Activated T-helper 9 cell treated with anti-CD3 and anti-CD28 coated beads, Interleukin-2, amount 50 U/mL, for 16 hours (primary cell): Measurements from ENCODE around the gene CDX1.

Source experiments
- DNase-seq: peaks from one replicate; pipeline ENCODE4 v3.0.0-alpha.2; 2020; ENCODE audit warnings: low read depth

Gene CDX1

GRCh38 chr5:150184006-150184405 lies 17.4 kb downstream of the CDX1 start:
- no peak for DNase-seq

DNA sequence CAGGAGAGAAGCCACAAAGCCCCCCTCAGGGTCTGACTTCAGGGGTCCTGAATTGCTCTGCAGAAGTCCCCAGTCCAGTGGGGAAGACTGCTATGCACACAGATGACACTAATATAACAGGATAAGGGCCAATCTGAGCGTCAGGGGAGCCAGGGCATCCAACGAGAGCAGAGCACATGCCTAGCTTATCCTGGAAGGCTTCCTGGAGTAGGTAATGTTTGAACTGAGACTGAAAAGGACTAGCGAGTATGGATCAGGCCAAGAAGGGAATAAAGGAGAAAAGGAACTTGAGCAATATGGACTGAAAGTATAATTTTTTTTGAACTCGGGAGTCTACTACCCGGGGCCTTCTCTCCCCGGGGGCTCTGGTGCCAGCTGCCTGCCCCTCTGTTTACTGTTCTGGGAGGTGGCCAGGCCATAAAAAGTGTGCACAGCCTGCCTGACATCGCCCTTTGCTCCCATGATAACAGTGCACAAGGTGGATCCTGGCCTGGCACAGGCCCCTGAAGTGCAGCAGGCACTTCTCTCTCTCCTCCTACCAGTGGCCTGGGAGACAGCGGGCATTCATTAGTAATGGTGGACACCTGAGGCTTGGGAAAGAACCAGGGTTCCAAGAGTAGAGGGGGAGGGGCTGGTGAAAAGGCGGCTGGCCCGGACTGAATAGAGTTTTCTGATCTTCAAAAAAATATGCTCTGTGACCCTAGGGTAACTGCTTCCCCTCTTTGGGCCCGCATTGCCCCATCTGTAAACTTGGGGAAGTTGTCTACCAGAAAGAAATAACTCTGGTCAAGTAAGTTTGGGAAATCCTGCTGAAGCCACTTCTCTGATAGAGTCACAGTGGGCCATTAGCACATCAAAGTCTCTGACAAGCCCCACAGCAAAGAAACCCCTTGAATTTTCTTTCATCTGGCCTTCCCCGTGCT lies 18.7 kb downstream of the CDX1 start:
- DNase-seq: no peak

DNA sequence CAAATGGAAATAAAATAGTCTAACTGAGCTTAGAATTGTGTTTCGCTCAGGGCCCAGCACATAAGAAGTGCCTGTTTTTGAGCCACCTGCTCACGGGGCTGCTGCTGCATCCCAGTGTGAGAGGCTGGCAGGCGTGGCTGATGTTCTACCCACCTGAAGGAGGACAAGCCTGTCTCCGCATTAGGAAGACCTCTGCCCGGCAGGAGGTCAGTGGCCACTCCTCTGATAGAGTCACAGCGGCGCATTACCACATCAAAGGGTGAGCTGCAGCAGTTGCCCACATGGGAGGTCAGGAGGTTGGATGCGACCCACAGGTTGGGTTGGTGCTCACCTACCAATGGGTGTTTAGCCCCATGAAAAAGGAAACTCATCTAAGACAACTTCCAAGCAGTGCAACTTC lies 19.6 kb downstream of the CDX1 start:
- DNase-seq: no peak

GRCh38 chr5:150186897-150187296 lies 20.3 kb downstream of the CDX1 start:
- no peak for DNase-seq

DNA sequence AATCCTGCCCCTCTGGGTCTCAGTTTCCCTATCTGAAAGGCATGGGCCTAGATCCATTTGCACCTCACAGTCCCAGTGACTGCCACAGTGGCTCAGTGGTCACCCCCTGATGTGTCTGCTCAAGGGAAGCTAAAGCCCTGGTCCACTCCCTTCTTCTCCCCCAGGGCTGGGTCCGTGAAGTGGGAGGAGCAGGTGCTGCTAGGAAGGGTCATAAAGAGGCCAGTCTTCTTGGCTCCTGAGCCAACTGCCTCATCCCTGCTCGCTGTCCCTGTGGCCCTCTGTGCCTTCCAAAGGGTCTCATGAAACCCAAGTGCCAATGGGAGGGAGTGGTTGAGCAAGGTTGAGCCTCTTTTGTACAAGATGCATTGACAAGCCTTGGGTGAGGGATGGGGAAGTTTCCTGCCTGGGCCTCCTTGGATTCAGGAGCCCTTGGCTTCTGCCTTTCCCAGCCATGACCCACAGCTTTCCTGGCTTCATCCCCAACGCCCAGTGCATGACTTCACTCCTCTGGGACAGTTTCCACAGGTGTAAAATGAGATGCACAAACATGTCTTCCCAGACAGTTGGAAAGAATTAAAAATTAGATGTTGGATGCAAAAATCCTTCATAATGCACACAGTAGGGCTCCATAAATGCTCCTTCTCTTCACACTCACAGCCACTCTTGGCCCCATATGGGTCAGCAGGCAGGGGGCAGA lies 21.7 kb downstream of the CDX1 start:
- no peak for DNase-seq

- no peak for DNase-seq
Observed at GRCh38 chr5:150189326-150189725, 22.7 kb downstream of the CDX1 start.

DNA sequence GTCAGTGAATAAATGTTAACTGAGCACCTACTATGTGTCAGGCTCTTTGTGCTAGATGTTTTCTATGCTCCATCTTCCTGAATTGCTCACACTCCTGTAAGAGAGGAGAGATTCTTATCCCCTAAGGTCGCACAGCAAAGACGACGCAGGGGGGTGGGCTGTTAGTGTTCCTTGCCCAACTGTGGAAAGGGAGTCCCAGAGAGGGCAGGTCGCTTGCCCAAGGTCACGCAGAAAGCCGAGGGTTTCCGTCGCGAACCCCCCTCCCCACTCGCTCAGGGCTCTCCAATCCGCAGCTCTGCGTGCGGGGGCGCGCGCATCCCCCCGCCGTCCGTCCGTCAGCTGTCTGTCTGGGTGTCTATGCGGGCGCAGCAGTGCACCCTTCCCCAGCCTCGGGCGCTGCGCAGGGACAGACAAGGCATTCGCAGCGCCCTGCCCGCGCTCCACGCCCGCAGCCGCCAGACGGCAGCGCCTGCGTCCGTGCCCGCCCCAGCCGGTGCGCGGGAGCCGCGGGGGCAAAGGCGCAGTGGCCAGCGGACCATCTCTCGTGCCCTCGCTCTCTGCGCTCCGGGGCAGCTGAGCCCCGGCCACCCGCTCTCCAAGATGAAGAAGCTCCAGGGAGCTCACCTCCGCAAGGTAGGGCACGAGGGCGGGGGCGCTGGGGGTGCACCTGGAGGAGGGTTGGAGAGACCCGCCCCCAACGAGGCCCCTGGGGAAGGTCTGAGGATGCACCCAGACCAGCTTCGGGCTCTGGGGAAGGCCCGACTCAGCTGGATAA lies 23.3 kb downstream of the CDX1 start, which contains the start of gene SLC6A7:
SLC6A7 (plus strand) TSS at position 335 of the 775 bp plus-strand sequence; CDS start at position 601, 266 bp downstream.
- no peak for DNase-seq

DNA sequence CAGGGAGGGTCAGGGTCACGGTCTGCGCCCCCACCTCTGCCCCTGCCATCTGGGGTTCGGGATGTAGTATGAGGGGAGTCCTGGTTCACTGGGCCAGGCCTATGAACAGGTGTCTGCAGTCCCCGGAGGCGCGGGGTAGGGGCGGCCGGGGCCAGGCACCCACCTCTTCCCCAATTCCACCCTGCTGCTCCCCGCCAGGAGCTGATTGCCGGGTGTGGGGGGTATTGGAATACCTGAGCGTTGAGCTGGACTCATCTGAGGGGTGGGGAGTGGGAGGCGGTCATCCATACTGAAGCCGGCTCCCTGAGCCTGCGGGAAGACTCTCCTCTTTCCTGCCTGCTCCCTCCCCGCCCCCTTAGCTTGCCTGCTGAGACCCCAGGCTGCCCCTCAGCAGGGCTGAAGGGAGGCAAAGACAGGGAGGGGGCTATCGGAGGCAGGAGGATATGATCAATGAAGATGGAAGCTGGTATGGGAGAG lies 24.0 kb downstream of the CDX1 start:
- DNase-seq: no peak

- DNase-seq: no peak
Observed at GRCh38 chr5:150190987-150191386, 24.4 kb downstream of the CDX1 start.

- DNase-seq: no peak
Observed at GRCh38 chr5:150192462-150192861, 25.9 kb downstream of the CDX1 start.

DNA sequence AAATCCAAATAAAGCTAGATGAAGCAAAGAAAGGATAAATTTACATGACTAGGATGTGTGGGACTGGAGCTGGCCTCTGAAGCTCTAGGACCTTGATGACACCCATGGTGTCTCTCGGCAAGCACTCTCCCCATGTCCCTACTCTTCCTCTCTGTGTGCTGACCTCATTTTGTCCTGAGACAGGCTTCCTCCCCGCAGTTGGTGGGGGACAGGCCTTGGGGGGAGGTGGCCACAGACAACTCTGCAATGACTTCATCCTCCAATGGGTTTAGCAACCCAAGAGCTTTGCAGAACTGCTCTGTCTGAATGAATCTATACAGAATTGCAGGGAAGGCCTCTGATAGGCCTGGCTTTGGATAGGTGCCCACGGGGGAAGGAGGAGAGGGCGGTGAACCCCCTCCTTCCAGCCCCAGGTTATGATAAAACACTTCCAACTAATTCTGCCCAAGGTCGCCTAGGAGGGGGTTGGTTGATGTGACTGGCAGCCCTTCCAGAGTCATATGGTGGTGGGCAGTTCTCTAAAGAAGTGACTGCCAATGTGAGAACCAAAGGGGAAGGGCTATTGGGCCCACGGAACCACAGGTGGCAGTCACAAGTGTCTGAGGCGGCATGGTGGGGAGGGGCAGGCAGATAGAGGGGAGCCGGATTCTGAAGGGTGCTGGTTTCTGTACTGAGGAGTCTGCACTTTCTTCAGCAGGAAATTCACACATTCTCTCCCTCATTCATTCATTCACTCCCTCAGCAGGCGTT lies 29.3 kb downstream of the CDX1 start:
- DNase-seq: no peak

DNA sequence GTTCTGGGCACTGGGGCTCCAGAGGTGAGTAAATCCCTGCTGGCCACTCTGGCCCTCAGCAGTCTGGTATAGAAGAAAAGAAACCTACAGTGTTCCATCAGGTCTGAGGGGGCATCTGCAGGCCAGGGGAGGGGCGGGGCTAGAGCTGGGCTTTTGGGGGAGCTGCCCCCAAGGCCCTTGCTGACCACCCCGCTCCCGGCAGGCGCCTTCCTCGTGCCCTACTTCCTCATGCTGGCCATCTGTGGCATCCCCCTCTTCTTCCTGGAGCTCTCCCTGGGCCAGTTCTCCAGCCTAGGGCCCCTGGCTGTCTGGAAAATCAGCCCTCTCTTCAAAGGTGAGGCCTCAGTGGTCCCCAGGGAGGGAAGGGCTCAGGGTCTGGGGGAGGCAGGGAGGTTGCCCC lies 29.9 kb downstream of the CDX1 start:
- DNase-seq: no peak

- DNase-seq: no peak
Observed at GRCh38 chr5:150196986-150197385, 30.4 kb downstream of the CDX1 start.

DNA sequence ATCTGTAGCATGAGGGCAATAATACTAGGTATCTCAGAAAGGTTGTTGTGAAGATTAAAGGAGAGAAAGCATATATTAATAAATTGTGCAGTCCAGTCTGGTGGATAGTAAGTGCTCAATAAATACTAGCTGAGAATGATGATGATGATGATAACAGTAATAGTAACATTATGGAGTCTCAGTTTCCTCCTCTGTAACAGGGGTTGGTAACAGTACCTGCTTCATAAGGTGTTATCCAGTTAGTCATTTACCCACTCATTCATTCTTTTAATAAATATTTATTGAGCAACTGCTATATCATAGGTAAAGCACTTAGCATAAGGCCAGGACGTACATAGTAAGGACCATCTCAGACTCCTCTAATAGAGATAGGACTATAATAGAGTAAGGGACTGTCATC lies 30.9 kb downstream of the CDX1 start:
- DNase-seq: no peak

GRCh38 chr5:150202501-150202900 lies 35.9 kb downstream of the CDX1 start:
- DNase-seq: no peak

DNA sequence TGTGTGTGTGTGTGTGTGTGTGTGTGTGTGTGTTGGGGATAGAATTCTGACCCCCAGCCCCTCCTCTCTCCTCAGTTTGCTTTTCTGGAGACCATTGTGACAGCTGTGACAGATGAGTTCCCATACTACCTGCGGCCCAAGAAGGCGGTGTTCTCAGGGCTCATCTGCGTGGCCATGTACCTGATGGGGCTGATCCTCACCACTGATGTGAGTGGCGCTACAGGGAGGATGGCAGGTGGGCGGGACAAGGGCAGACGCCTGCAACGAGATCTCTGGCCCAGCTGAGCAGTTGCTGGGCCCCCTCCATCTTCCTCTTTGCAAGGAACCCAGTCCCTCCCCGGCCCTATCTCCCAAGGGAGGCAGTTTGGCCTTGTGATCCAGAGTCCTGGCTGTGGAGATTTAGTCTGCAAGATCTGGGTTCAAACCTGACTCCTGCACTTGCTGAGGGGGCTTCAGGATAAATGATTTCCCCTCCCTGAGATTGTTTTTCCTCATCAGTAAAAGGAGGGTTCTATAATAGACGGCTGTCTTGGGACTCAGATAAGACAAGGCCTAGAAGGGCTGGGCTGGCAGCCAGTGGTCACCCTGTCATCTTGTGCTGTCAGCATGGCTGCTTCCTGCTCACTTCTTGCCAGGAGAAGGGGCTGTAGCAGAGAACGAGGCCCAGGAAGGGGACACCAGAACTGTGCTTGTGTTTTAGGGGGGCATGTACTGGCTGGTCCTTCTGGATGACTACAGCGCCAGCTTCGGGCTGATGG lies 37.4 kb downstream of the CDX1 start:
- no peak for DNase-seq

- no peak for DNase-seq
Observed at GRCh38 chr5:150204590-150204960, 38.0 kb downstream of the CDX1 start.

- no peak for DNase-seq
Observed at GRCh38 chr5:150206098-150206778, 39.7 kb downstream of the CDX1 start.

- no peak for DNase-seq
Observed at GRCh38 chr5:150206779-150207115, 40.2 kb downstream of the CDX1 start.
